ENCODE results near the gene TTC28.

Gene TTC28

GRCh38 chr22:27993774-27994350 lies 685.8 kb downstream of the TTC28 start:
- TF ChIP-seq EP300 (IDR thresholded peaks at IDR 0.05; ENCODE audit: borderline replicate concordance) (no peak), TAF1 (IDR thresholded peaks at IDR 0.05; ENCODE audit: low read depth) (no peak), YY1 (IDR thresholded peaks at IDR 0.05; ENCODE audit: low read depth) (no peak), USF1 (IDR thresholded peaks at IDR 0.05) (no peak), TEAD4 (IDR thresholded peaks at IDR 0.05) (no peak), NFIC (IDR thresholded peaks at IDR 0.05) (no peak), EGR1 (IDR thresholded peaks at IDR 0.05) (no peak), ZBTB7A (IDR thresholded peaks at IDR 0.05; ENCODE audit: low read depth) (no peak), CEBPB (IDR thresholded peaks at IDR 0.05) (no peak), TCF12 (IDR thresholded peaks at IDR 0.05; ENCODE audit: low read depth) (no peak), REST (IDR thresholded peaks at IDR 0.05; ENCODE audit: low read depth) (no peak), RAD21 (IDR thresholded peaks at IDR 0.05; ENCODE audit: low read depth) (no peak), CREB1 (IDR thresholded peaks at IDR 0.05; ENCODE audit: low read depth) (no peak)
- TF ChIP-seq, protein P1, sequence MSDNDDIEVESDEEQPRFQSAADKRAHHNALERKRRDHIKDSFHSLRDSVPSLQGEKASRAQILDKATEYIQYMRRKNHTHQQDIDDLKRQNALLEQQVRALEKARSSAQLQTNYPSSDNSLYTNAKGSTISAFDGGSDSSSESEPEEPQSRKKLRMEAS (IDR thresholded peaks at IDR 0.05): no peak

GRCh38 chr22:27993201-27993635 lies 686.4 kb downstream of the TTC28 start:
- TF ChIP-seq EP300 (IDR thresholded peaks at IDR 0.05; ENCODE audit: borderline replicate concordance) (no peak), REST (IDR thresholded peaks at IDR 0.05; ENCODE audit: low read depth) (no peak), USF1 (IDR thresholded peaks at IDR 0.05) (no peak), RAD21 (IDR thresholded peaks at IDR 0.05; ENCODE audit: low read depth) (no peak), TCF12 (IDR thresholded peaks at IDR 0.05; ENCODE audit: low read depth) (no peak), CEBPB (IDR thresholded peaks at IDR 0.05) (no peak), CREB1 (IDR thresholded peaks at IDR 0.05; ENCODE audit: low read depth) (no peak), ZBTB7A (IDR thresholded peaks at IDR 0.05; ENCODE audit: low read depth) (no peak), TEAD4 (IDR thresholded peaks at IDR 0.05) (no peak), NFIC (IDR thresholded peaks at IDR 0.05) (no peak), FOXM1 (IDR thresholded peaks at IDR 0.05; ENCODE audit: borderline replicate concordance, low read depth) (no peak), TAF1 (IDR thresholded peaks at IDR 0.05; ENCODE audit: low read depth) (no peak), EGR1 (IDR thresholded peaks at IDR 0.05) (no peak), YY1 (IDR thresholded peaks at IDR 0.05; ENCODE audit: low read depth) (no peak)
- TF ChIP-seq, protein P1 (IDR thresholded peaks at IDR 0.05): no peak

GRCh38 chr22:27992294-27993165 lies 687.1 kb downstream of the TTC28 start:
- TF ChIP-seq REST (IDR thresholded peaks at IDR 0.05; ENCODE audit: low read depth) (no peak), TEAD4 (IDR thresholded peaks at IDR 0.05) (no peak), FOXM1 (IDR thresholded peaks at IDR 0.05; ENCODE audit: borderline replicate concordance, low read depth) (no peak), EGR1 (IDR thresholded peaks at IDR 0.05) (no peak)
